GM18505 (cell line): ENCODE data around the gene COL13A1.

Source experiments
- ATAC-seq: cut with Tn5 transposase; IDR thresholded peaks from one replicate; pipeline ENCODE4 v1.9.1; 2021; ENCODE audit not compliant: unreplicated experiment
- POLR2A ChIP-seq: IDR thresholded peaks from 4 replicates; pipeline ENCODE4 v1.6.1; 2011; ENCODE audit warnings: borderline replicate concordance; ENCODE audit not compliant: insufficient read depth, insufficient read length; ENCODE audit errors: extremely low read depth

The COL13A1 gene

GRCh38 chr10:69892816-69893215 lies 91.1 kb downstream of the COL13A1 start:
- no peak for ATAC-seq
- TF ChIP-seq POLR2A: no peak

GRCh38 chr10:69893271-69893900 lies 91.7 kb downstream of the COL13A1 start:
- TF ChIP-seq POLR2A: no peak
- no peak for ATAC-seq

DNA sequence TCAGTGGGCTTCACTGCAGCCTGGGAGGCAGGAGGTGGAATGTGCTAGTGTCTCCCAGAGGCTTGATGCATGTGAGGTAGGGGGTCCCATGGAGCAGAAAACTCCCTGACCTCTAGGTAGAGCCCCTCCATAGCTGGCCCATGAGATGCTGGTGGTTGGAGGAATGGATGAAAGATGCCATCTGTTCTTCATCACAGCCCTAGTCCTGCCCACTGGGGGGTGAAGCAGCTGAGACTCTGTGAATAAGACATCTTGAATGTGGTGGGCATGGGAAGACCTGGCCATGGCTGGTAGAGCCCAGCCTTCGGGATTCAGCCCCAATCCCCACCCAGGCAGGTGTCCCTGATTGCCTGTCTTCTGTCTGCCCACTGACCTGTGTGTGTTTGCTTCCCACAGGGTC lies 92.5 kb downstream of the COL13A1 start:
- TF ChIP-seq POLR2A: no peak
- ATAC-seq: no peak

GRCh38 chr10:69895759-69896158 lies 94.1 kb downstream of the COL13A1 start:
- no peak for TF ChIP-seq POLR2A
- no peak for ATAC-seq

DNA sequence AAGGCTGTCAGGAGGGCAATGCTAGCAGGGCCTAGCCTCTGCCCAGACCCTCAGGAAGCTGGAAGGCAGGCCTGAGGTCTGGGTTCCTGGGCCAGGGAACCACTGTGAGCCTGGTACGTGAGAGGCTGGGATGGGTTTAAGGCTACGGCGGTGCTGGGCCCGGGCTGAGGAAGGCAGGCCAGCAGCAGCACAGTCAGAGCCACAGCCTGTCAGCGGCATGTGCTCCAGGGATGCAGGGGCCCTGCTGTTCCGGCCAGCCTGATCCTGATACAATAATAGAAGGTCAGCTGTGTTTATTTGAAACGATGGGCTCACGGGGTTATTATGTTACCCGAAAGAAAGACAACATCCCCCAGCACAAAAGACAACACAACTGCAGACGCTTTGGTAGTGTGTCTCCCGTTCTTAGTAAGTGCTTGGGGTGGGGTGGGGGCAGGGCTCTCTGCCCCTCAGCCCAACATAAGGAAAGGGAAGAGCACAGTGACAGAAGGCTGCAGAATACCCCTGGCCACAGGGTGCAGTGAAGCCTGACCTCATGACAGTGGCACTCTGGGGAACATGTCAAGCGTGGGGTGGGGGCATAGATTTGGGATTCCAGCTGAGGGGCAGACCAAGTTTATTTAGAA lies 95.0 kb downstream of the COL13A1 start:
- no peak for TF ChIP-seq POLR2A
- ATAC-seq: no peak

DNA sequence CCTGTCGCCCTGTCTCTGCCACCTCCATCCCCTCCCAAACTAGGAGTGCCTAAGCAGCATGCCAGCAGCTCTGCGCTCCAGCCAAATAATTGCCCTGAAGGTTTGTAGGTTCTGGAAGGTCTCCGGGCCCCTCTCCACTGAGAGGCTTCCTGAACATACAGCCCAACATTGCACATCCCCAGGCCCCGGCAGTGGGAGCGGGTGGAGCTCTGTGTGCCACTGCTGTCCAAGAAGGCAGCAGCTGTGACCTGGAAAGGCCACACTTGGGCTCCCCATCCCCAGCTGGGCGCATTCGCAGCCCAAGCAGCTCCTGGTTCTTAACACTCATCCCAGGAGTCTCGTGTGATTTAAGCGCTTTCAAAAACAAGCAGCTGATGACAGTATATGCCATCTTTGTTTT lies 95.7 kb downstream of the COL13A1 start:
- no peak for ATAC-seq
- no peak for TF ChIP-seq POLR2A

DNA sequence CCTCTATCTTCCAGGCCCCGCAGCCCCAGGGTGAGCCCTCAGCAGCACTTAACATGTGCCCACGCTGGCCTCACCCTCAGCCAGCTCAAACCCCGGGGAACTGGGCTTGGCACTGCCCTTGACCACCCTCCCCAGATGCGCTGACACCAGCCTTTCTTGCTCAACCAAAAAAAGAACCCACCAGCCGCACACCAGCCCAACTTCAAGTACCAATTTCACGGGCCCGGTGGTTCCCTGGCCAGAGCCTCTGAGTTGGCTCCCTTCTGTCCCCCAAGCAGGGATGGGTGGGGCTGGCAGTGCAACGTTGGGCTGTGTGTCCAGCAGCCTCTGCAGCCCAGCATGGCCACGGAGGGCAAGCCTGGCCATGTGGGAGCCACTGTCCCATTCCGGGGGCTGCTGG lies 96.3 kb downstream of the COL13A1 start:
- no peak for TF ChIP-seq POLR2A
- ATAC-seq: no peak

DNA sequence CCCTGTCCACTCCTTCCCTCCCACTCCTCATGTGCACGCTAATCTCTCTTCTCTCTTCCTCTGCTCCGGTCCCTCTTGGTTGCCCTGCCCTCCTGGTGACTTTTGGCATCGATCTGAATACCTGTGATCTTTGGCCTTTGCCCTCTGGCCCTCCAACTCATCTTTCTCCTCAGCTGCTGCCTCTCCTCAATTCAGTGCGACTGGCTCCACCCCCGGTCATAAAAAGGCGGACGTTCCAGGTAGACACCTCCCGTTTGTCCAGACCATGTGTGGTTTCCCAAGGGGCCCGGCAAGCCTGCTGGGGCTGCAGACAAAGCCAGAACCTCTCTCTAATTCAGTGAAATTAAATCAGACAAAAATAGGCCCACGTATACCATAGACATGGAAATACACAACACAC lies 96.8 kb downstream of the COL13A1 start:
- no peak for ATAC-seq
- TF ChIP-seq POLR2A: no peak

- no peak for TF ChIP-seq POLR2A
- ATAC-seq: no peak
Measured at GRCh38 chr10:69898941-69899340, 97.2 kb downstream of the COL13A1 start.

GRCh38 chr10:69899727-69900595 lies 98.3 kb downstream of the COL13A1 start:
- no peak for ATAC-seq
- no peak for TF ChIP-seq POLR2A

GRCh38 chr10:69901022-69901421 lies 99.3 kb downstream of the COL13A1 start:
- no peak for ATAC-seq
- no peak for TF ChIP-seq POLR2A

- ATAC-seq: no peak
- no peak for TF ChIP-seq POLR2A
Measured at GRCh38 chr10:69901628-69902505, 100.2 kb downstream of the COL13A1 start.
